Erythroblast (primary cell): ENCODE data around the gene GOLGA6L24.
"Not testable (repeated sequence)": the region's sequence is repeated elsewhere in the genome, so short reads cannot be mapped to it uniquely, and the experiment has no call there.

ENCODE experiments used
- GATA1 ChIP-seq: IDR thresholded peaks from 2 replicates; pipeline ENCODE4 v1.6.1; 2011; ENCODE audit warnings: low read depth, mild to moderate bottlenecking, control low read depth, low read length, moderate library complexity
- POLR2A ChIP-seq: IDR thresholded peaks from 2 replicates; pipeline ENCODE4 v1.6.1; 2011; ENCODE audit warnings: mild to moderate bottlenecking, low read length

DNA sequence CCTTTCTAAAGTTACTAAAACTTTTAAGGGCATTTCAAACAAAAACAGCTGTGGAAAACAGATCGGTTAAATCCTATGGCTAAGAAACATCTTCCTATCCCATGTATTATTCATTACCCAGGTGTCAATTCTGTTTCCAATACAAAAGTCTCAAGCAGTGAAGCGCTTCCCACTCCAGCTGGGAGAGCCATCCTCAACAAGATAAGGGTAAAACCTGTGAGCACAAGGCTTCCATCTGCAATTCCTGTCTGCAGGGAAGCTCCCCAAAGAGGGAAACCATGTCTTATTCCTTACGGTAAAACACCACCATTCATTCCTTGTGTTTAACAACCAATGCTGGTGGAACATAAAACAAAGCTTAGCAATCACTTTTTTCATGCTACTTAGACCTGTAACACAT is 39.1 kb downstream of the GOLGA6L24 start:
- TF ChIP-seq POLR2A, GATA1: not testable (repeated sequence)
